GM19397 (cell line): ENCODE data around the gene METAP1.
"Not testable (repeated sequence)": the region's sequence is repeated elsewhere in the genome, so short reads cannot be mapped to it uniquely, and the experiment has no call there.

Experiments used
- ATAC-seq: cut with Tn5 transposase; IDR thresholded peaks from one replicate; pipeline ENCODE4 v1.9.1; 2021; ENCODE audit warnings: mild to moderate bottlenecking, moderate library complexity; ENCODE audit not compliant: unreplicated experiment

The METAP1 gene

GRCh38 chr4:98996765-98997068, 1.2 kb downstream of the METAP1 start:
- no peak for ATAC-seq

GRCh38 chr4:98997166-98997565, 1.6 kb downstream of the METAP1 start:
- ATAC-seq, result no peak

- ATAC-seq, result no peak
These were observed 3.0 kb downstream of the METAP1 start for GRCh38 chr4:98998551-98998950.

DNA sequence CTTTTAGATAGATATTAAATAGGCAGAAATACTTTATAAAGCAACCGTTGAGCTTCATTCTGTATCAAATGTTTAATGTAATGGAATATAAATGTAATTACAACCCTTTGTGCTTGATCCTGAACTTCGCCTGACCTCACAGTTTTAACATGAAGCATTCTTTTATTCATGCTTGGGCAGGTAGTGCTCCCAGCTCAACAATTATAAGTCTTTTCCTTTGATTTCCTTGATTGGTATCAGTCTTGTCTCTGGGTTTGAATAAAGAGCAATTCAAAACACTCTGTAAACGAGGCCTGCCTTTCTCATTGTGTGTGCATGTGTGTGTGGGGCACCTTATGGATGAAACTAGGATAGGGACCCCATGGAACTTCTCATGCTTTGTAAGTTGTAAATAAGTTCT, 6.8 kb downstream of the METAP1 start:
- ATAC-seq, result no peak

DNA sequence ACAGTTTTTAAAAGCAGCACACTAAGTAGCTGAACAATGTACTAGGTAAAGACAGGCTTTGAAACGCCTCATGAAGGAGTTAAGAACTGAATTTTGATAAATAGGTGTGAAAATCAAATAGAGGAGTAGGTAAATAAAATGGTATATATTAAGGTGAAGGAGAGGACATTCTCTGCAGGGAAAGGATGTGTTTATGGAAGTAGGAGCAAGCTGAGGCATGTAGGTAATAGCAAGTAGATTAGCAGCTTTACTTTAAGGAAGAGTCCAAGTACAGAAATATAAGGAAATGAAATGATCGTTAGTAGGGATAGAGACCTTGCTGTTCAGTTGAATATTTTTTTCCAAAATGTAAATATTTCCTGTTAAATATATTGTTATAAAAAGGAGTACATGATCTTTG, 12.5 kb downstream of the METAP1 start:
- ATAC-seq, result no peak

- no peak for ATAC-seq
These were observed 16.4 kb downstream of the METAP1 start for GRCh38 chr4:99011910-99012309.

GRCh38 chr4:99013402-99013843, 17.9 kb downstream of the METAP1 start:
- ATAC-seq, result no peak

DNA sequence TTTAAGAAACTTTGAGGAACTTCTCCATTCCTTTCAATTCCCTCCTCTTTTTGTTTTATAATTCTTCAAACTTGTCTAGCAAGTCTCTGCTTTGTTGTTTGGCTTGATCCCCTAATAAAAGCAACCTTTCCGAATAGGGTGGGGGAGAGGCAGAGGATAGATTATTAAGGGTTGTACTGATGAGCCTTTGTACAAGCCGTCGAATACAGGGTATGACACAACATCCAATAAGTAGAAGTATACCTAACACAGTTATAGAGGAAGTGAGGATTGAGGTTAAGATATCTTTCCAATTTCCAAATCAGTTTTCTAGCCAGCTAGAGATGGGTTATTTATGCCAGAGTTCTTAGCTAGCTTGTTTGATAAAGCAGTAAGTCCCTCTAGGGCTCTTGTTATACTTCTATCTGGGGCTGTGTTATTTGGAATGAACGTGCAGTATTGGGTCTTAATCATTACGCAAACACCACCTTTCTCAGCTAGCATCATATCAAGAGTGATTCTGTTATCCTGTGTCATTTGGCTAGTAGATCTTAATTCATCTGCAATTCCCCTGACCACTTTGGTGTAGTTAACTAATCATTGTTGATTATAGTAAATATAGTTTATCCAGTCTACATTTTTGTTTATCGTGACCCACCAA, 18.5 kb downstream of the METAP1 start:
- ATAC-seq, result no peak

GRCh38 chr4:99021386-99021785, 25.9 kb downstream of the METAP1 start:
- no peak for ATAC-seq

GRCh38 chr4:99022566-99022965, 27.0 kb downstream of the METAP1 start:
- no peak for ATAC-seq

GRCh38 chr4:99023800-99024251, 28.3 kb downstream of the METAP1 start:
- ATAC-seq, result not testable (repeated sequence)

GRCh38 chr4:99024481-99025275, 29.2 kb downstream of the METAP1 start:
- ATAC-seq, result no peak

DNA sequence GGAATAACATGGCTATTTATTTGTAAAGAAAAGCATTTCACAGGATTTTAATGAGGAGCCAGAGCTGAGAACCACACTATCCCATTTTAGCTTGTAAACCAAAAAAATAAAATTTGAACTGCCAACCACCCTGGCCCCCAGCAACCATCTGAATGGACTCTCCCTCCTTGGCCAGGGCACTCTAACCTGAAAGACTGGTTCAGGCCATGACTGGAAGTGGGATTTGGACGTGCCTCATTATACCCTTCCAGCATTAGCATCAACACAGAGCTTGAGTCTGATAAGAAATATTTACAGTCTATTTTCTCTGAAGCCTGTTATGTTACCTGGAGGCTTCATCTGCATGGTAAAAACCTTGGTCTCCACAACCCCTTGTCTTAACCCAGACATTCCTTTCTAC, 30.0 kb downstream of the METAP1 start:
- ATAC-seq, result no peak

GRCh38 chr4:99027304-99027703, 31.8 kb downstream of the METAP1 start:
- no peak for ATAC-seq

DNA sequence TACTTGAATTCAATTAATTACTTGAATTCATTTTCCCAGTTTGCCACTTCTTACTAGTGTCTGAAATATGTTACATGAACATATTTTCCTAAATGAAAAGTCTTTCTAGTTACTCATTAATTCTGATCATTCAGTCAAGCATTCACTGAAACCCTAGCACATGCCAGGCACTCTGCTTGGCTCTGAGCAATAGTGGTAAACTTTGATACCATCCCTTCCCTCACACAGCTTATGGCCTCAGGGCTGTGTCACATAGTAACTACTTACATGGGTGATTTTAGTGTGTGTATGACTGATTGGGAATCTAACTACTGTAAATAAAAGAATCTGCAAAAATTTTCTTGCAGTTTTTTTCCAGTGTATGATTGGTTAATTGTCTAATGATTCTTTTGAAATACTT, 32.7 kb downstream of the METAP1 start:
- peak; percentile 55 for ATAC-seq

- no peak for ATAC-seq
These were observed 33.7 kb downstream of the METAP1 start for GRCh38 chr4:99029018-99029735.

GRCh38 chr4:99029852-99030251, 34.3 kb downstream of the METAP1 start:
- no peak for ATAC-seq

GRCh38 chr4:99033956-99034355, 38.4 kb downstream of the METAP1 start:
- no peak for ATAC-seq

DNA sequence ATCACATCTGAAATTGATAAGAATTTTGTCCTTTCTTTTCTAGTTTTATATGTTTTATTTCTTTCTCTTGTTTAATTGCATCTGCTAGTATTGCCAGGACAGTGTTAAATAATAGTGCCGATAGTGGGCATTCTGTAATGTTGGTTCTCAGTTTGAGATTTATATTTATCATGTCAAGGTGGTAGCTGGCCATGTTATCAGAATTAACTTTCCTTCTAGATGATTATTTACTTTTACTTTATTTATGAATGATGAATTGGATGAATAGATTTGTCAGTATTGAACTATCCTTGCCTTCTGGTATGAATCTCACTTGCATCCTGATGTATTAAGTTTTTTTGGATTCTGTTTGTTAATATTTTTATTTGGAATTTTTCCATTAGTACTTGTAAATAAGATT, 42.7 kb downstream of the METAP1 start:
- no peak for ATAC-seq

GRCh38 chr4:99043346-99043745, 47.8 kb downstream of the METAP1 start:
- no peak for ATAC-seq

DNA sequence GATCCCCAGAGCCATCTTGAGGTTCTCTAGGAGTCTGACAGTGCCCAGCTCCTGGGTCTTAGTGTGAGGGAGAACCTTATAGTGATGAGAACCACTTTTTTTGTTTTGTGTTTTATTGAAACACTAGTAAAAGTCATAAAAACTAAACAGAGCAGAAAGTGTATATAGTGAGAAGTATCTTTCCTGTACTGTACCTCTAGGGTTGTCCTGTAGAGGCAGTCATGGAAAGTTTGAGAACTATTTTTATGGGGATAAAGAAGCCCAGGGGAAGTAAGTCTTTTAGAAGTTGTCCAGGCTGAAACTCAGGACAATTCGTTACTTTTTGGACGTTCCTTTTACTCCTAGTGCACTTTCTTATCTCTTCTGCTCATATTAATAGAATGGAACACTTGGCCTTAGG, 52.2 kb downstream of the METAP1 start:
- no peak for ATAC-seq

GRCh38 chr4:99052902-99053301, 57.4 kb downstream of the METAP1 start:
- no peak for ATAC-seq
